SK-MEL-5 (cell line): ENCODE data around the gene PCDH9. TPM values are rescaled to one million over a fixed set of nuclear protein-coding genes. Genes with fewer than 3 reads are reported as not detected.
A peak's percentile ranks its signal among the peaks of the same experiment; 100 is the strongest.
"Not testable (repeated sequence)": the region's sequence is repeated elsewhere in the genome, so short reads cannot be mapped to it uniquely, and the experiment has no call there.

Source experiments
- DNase-seq: peaks from one replicate; pipeline ENCODE4 v3.0.0-alpha.2; 2016; ENCODE audit warnings: low read depth, low spot score
- in situ Hi-C: cut with HindIII; loops from 2 replicates; pipeline ENCODE4 v1.10.0; 2016; ENCODE audit warnings: low sequenced_read_pairs, high pct_unique_total_duplicates, low pct_unique_long_range_greater_than_20kb
- total RNA-seq: library from RNA; depleted of rRNA; stranded (reverse); fragments of >200 nt; shearing (Covaris generic); gene quantifications from 2 replicates; pipeline ENCODE4 v1.2.3, GENCODE V29; 2014

Gene PCDH9
- total RNA-seq, 1 experiment from 2014 or later: 1.4 TPM

- in situ Hi-C loops: not testable (repeated sequence)
These were observed 349.0 kb downstream of the PCDH9 start for GRCh38 chr13:66881170-66881569.

DNA sequence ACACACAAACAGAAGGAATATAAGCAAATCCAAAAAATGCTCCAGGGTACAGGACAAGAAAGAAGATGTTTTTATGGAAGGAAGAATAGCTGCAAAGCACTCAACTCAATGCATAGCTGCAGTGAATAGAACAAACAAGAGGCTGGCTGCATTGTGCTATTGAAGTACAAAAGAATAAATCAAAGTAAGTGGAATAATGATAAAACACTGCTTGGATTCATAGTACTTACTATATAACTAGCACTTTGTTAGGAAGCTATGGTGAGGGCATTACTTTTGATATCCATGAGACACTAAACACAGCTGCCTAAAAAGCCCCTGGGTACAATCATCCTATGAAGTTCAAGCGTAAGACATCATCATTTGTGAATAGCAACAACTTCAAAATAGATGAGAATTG lies 350.1 kb downstream of the PCDH9 start:
- in situ Hi-C loops: no loop called here
- DNase-seq: no peak

More at GRCh38 chr13:66881170-66881569, 349.0 kb downstream of the PCDH9 start:
- DNase-seq: not testable (repeated sequence)

- no peak for DNase-seq
- in situ Hi-C loops: no loop called here
These were observed 354.9 kb downstream of the PCDH9 start for GRCh38 chr13:66875264-66875663.

- in situ Hi-C loops: no loop called here
- DNase-seq: no peak
These were observed 365.5 kb downstream of the PCDH9 start for GRCh38 chr13:66864627-66865026.

- in situ Hi-C loops: no loop called here
- no peak for DNase-seq
These were observed 369.2 kb downstream of the PCDH9 start for GRCh38 chr13:66860878-66861417.

DNA sequence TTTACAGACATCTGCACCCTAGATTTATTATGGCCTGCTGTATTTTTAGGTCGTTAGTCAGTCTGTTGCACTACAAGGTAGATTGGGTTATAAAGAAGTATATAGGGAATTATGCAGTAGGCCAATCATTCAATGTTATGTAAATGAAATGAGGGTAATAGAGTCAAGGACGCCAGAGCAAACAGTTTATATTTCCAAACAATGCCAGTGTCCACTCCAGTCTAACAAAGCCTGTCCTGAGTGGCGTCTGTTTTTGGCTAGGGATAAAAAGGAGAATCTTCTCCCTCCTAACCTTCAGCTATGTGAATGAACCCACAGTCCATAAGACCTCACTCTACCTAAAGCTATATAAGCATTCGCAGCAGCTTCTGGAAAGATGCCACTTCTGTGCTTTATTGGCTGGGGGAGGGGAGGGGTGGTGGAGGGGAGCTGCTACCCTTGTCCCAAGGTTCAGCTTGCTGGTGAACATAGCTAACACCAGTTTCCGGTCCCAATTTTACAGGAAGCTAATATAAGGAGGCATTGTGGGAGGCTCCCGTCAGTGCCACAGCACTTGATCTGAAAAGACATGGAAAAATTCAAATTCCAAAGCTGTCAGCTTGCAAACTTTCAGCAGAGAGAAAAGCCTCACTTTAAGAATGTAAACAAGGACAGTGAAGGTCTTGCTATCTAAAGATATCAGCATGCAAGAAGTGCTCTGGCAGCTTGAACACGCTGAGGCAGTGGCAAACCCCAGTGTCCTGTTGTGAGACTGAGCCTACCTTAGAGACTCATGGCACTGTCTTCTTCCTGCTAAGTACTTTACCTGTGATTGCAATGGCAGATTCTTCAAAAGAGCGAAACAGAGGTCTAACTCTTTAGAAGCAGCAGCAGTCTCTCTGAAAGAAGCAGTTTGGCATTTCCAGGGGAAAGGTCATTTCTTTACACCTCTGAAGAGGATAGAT lies 369.9 kb downstream of the PCDH9 start:
- in situ Hi-C loops: no loop called here
- no peak for DNase-seq

GRCh38 chr13:66859078-66859477 lies 371.1 kb downstream of the PCDH9 start:
- DNase-seq: no peak
- in situ Hi-C loops: no loop called here

DNA sequence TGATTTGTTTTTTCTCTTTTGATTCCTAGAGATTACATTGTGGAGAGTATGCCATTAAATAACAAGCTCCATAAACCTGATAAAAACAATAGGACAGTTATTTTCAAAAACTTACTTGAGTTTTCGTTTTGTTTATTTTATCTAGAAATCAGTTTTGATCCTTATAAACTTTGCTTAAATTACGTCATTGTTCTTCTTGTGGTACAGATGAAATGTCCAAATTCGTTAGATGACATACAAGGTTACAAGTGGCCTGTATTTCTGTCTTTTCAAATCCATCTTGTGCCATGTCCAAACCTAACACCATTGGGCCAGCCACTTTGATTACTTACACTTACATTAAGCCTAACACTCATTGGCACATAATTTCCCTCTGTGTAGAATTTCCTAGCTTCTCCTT lies 372.0 kb downstream of the PCDH9 start:
- in situ Hi-C loops: no loop called here

GRCh38 chr13:66855131-66855530 lies 375.0 kb downstream of the PCDH9 start:
- no peak for DNase-seq
- in situ Hi-C loops: no loop called here

More for the DNA sequence above, 372.0 kb downstream of the PCDH9 start:
- DNase-seq: no peak

DNA sequence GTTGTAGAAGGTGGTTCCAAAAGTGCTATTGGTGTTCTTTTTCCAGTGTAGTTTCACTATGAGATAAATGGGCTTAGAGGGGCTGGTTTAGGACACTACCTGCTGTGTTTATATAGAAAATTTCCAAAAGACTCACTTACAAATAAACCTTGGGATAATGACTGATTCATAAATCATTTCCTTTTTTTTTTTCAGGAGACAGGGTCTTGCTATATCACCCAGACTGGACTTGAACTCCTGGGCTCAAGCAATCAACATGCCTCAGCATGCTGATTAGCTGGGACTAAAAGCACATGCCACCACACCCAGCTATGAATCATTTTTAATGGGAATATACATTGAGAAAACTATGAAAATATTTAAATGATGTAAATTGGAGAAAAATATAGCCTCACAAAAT lies 376.6 kb downstream of the PCDH9 start:
- in situ Hi-C loops: no loop called here
- DNase-seq: no peak

GRCh38 chr13:66849706-66850105 lies 380.4 kb downstream of the PCDH9 start:
- in situ Hi-C loops: no loop called here
- DNase-seq: no peak

- in situ Hi-C loops: no loop called here
- no peak for DNase-seq
These were observed 382.6 kb downstream of the PCDH9 start for GRCh38 chr13:66847541-66847940.

DNA sequence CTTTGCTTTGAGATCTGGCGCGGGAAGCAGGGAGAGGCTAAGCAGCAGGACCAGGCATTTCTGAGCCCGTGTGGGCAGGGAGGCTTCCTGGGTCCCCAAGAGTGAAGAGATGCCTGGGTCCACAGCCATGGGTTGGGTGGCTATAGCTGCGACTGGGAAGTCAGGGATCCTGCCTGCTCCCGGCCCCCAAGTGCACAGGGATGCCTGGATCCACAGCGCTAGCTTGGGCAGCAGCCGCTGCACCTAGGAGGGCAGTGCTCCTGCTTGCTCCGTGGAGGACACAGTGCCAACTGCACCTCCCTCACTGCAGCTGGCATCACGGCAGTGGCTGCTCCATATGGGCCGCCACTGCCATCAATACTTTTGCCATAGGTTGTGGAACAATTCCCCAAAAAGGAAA lies 384.7 kb downstream of the PCDH9 start:
- in situ Hi-C loops: no loop called here
- no peak for DNase-seq

DNA sequence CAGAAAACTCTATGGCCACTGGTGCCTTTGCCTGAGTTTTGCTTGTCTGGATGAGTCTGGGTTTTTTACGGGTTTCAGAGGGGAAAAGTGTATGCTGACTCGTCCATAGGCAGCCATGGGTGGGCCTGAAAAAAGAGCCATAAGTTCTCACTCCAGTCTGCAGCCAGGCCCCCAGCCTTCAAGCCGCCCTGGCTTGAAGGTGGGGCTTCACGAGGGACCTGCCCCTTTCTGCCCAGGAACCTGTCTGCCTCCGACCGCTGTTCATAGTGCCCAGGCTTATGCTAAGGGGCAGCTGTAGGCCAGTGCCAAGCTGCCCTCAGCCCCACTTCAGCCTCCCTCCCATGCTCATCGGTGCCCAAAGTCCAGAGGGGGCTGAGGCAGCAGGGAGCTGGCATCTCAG lies 385.2 kb downstream of the PCDH9 start:
- DNase-seq: no peak
- in situ Hi-C loops: no loop called here

DNA sequence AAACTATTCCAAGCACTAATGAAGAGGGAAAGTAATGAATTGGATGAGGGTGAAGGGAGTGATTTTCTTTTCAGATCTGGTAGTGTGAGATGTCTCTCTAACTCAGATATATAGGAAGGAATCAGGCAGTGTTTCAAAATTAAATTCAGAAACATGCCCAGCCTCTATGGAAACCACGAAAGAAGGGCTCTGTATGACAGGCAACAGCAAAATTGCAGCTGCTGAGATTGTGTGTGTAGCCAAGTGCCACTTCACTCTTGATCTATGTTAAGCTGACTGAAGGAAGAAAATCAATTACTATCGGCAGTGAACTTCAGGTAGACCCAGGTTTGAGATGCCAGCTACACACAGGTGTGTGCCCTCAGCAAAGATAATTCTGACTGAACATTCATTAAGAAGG lies 387.4 kb downstream of the PCDH9 start:
- in situ Hi-C loops: no loop called here
- DNase-seq: no peak

- in situ Hi-C loops: no loop called here
- DNase-seq: no peak
These were observed 389.5 kb downstream of the PCDH9 start for GRCh38 chr13:66840621-66841020.

DNA sequence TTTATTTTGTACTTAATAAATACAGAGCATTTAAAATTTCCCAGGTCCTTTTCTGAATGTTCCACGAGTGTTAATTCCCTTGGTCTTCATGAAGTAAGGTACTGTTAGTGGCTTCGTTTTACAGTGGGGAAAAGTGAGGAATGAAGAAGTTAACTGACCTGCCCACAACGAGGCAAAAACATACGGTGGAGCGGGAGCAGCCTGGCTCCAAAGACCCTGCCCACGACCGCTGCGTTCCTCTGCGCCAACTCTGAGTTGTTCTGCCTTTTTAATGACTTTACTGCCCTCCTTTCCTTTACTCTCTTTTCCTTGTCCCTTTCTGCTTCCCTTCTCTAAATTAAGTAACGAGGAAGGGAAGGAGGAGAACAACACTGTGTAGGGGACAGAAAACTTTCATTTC lies 392.9 kb downstream of the PCDH9 start:
- DNase-seq: no peak
- in situ Hi-C loops: no loop called here

DNA sequence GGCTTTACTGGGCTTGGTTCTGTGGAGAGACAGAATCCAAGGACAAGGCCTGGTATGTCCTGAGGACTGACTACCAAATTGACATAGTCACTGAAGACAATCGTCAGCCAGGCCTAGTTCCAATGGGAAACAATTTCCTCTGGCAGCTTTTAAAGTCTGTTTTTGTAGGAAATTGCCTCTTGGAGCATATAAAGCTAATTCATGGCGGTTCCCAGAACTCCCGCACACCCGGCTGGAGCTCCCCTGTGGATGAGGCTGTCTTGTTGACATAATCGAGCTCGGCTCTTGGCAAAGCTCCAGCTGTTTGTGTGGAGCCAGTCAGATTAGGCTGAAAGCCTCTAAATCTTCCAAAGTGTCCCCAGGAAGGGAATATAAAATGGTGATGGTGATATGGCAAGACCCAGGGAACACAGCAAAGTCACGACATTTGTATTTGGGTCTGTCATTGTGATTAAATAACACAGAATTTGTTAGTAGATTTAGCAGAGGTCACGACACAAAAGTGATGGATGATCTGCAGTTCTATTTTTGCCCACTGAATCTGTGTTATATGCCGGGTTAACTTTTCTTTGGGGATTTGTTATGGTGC lies 395.0 kb downstream of the PCDH9 start:
- peak; percentile 36 for DNase-seq
- in situ Hi-C loops: no loop called here
